ENCODE results near the gene HMCN1.

- TF ChIP-seq POLR2A (IDR thresholded peaks at IDR 0.05): no peak
- TF ChIP-seq, protein P1, sequence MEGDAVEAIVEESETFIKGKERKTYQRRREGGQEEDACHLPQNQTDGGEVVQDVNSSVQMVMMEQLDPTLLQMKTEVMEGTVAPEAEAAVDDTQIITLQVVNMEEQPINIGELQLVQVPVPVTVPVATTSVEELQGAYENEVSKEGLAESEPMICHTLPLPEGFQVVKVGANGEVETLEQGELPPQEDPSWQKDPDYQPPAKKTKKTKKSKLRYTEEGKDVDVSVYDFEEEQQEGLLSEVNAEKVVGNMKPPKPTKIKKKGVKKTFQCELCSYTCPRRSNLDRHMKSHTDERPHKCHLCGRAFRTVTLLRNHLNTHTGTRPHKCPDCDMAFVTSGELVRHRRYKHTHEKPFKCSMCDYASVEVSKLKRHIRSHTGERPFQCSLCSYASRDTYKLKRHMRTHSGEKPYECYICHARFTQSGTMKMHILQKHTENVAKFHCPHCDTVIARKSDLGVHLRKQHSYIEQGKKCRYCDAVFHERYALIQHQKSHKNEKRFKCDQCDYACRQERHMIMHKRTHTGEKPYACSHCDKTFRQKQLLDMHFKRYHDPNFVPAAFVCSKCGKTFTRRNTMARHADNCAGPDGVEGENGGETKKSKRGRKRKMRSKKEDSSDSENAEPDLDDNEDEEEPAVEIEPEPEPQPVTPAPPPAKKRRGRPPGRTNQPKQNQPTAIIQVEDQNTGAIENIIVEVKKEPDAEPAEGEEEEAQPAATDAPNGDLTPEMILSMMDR (IDR thresholded peaks at IDR 0.05): no peak
These were observed 12.1 kb upstream of the HMCN1 start for GRCh38 chr1:185722098-185722497.

All from thyroid gland (tissue), 4 donors.